GM12878 (cell line): ENCODE measurements around the gene SENP3. TPM values are rescaled to one million over a fixed set of nuclear protein-coding genes. Genes with fewer than 3 reads are reported as not detected.

Experiments used
- ATAC-seq: fragments of 200-7000 bp; cut with Tn5 transposase; 3 replicates; pipeline ENCODE4 v1.9.1; 2020; ENCODE audit warnings: mild to moderate bottlenecking, moderate library complexity
- BruUV-seq: library from RNA; stranded (reverse); fragments of 400-500 nt; replicated peaks from 2 replicates; lab custom pipeline; 2021; lab: Mats Ljungman, UMichigan
- CTCF ChIA-PET: fragments of 300-600 bp; sonication (Branson Sonifier 250); formaldehyde crosslinking; extraction: SDS; loops from one replicate; lab custom pipeline; 2021; ENCODE audit warnings: inconsistent platforms; lab: Yijun Ruan, JAX
- POLR2A ChIA-PET: fragments of 350-600 bp; formaldehyde crosslinking; extraction: SDS; loops from one replicate; lab custom pipeline; 2021; ENCODE audit warnings: inconsistent platforms; lab: Charles Lee
- RAD21 ChIA-PET: fragments of 300-600 bp; sonication (Branson Sonifier 250); formaldehyde crosslinking; loops from one replicate; lab custom pipeline; 2023; ENCODE audit warnings: antibody characterized with exemption; ENCODE audit not compliant: unreplicated experiment; lab: Charles Lee
- SMC1A ChIA-PET: fragments of 300-600 bp; sonication (Branson Sonifier 250); formaldehyde crosslinking; loops from one replicate; lab custom pipeline; 2023; ENCODE audit not compliant: unreplicated experiment, uncharacterized antibody; lab: Charles Lee
- DNase-seq: peaks from one replicate; pipeline ENCODE4 v3.0.0-alpha.2; 2011; ENCODE audit warnings: low read depth, low spot score
- FAIRE-seq: peaks from 3 replicates; lab custom pipeline; 2011; peaks lifted over from hg19 to GRCh38; lab: Jason Lieb, UNC
- H2AFZ ChIP-seq: 2 replicates; pipeline ENCODE4 v1.6.0; 2011; ENCODE audit warnings: low read depth, low read length, control low read depth; ENCODE audit not compliant: control insufficient read depth
- H3K27ac ChIP-seq: 2 replicates; pipeline ENCODE4 v1.5.1; 2011; ENCODE audit warnings: control low read depth; ENCODE audit not compliant: control insufficient read depth, insufficient read depth
- H3K27me3 ChIP-seq, 2 experiments: replicated peaks in 1 of 2; 2 replicates each; pipeline versions ENCODE4 v1.6.0 to v1.6.1; 2011; ENCODE audit warnings: low read length in 1 of 2; ENCODE audit not compliant: control insufficient read depth in 2 of 2, insufficient read depth in 2 of 2
- H3K36me3 ChIP-seq, 2 experiments: 2 replicates each; pipeline ENCODE4 v1.5.1; 2011; ENCODE audit warnings: low read length in 1 of 2; ENCODE audit not compliant: control insufficient read depth in 2 of 2, insufficient read depth in 2 of 2
- H3K4me1 ChIP-seq: 2 replicates; pipeline ENCODE4 v1.6.1; 2011; ENCODE audit warnings: mild to moderate bottlenecking, low read length, moderate library complexity, mixed read lengths; ENCODE audit not compliant: control insufficient read depth, insufficient read depth
- H3K4me2 ChIP-seq: 2 replicates; pipeline ENCODE4 v1.6.0; 2011; ENCODE audit warnings: control low read depth; ENCODE audit not compliant: control insufficient read depth, insufficient read depth
- H3K4me3 ChIP-seq: fragments of 200-600 bp; sonication (generic); 2 replicates; pipeline ENCODE4 v1.5.1; 2016
- H3K79me2 ChIP-seq: 2 replicates; pipeline ENCODE4 v1.6.0; 2011; ENCODE audit warnings: low read length; ENCODE audit not compliant: control insufficient read depth, insufficient read depth
- H3K9ac ChIP-seq: 2 replicates; pipeline ENCODE4 v1.8.0; 2011; ENCODE audit warnings: low read length, control low read depth, mixed read lengths; ENCODE audit not compliant: control insufficient read depth, insufficient read depth
- H3K9me3 ChIP-seq: replicated peaks from 3 replicates; pipeline ENCODE4 v1.5.1; 2011; ENCODE audit warnings: mild to moderate bottlenecking, low read length; ENCODE audit not compliant: control insufficient read depth, insufficient read depth
- H4K20me1 ChIP-seq: 2 replicates; pipeline ENCODE4 v1.6.0; 2011; ENCODE audit not compliant: control insufficient read depth, insufficient read depth
- BCL11A ChIP-seq: IDR thresholded peaks from 2 replicates; pipeline ENCODE4 v1.6.1; 2011; ENCODE audit warnings: low read depth, low read length
- BRCA1 ChIP-seq: IDR thresholded peaks from 2 replicates; pipeline ENCODE4 v1.6.1; 2011; ENCODE audit warnings: low read depth, low read length, improper control_type of control experiment
- FOS ChIP-seq: IDR thresholded peaks from 3 replicates; pipeline ENCODE4 v1.6.1; 2011; ENCODE audit warnings: borderline replicate concordance; ENCODE audit not compliant: insufficient read length; ENCODE audit errors: extremely low read depth
- HDAC2 ChIP-seq: fragments of 200-600 bp; sonication (generic); IDR thresholded peaks from 2 replicates; pipeline ENCODE4 v1.6.1; 2017
- IKZF2 ChIP-seq, 2 experiments: fragments of 450-650 bp; IDR thresholded peaks; 2 replicates each; pipeline ENCODE4 v1.6.1; 2017; ENCODE audit warnings: mild to moderate bottlenecking in 2 of 2, moderate library complexity in 2 of 2
- NFYB ChIP-seq: IDR thresholded peaks from 2 replicates; pipeline ENCODE4 v1.6.1; 2011; ENCODE audit warnings: low read depth, mild to moderate bottlenecking, low read length, improper control_type of control experiment, moderate library complexity; ENCODE audit not compliant: insufficient read depth
- SPI1 ChIP-seq: IDR thresholded peaks from 2 replicates; pipeline ENCODE4 v1.6.1; 2011; ENCODE audit warnings: low read depth, mild to moderate bottlenecking, low read length, moderate library complexity, borderline replicate concordance; ENCODE audit not compliant: insufficient read depth
- SREBF1 ChIP-seq: IDR thresholded peaks from 2 replicates; pipeline ENCODE4 v1.6.1; 2012; ENCODE audit warnings: mild to moderate bottlenecking, low read length
- SRF ChIP-seq, 2 experiments: IDR thresholded peaks; 2 replicates each; pipeline ENCODE4 v1.6.1; 2011; ENCODE audit warnings: low read depth in 2 of 2, low read length in 2 of 2, mild to moderate bottlenecking in 1 of 2, moderate library complexity in 1 of 2
- USF2 ChIP-seq: IDR thresholded peaks from 2 replicates; pipeline ENCODE4 v1.6.1; 2011; ENCODE audit warnings: low read depth, low read length, improper control_type of control experiment, borderline replicate concordance
- ZBTB11 ChIP-seq: fragments of 450-650 bp; formaldehyde crosslinking; IDR thresholded peaks from 2 replicates; pipeline ENCODE4 v1.5.0; 2022; ENCODE audit warnings: mild to moderate bottlenecking, missing genetic modification characterization
- WGBS: methylation state at CpG from one replicate; pipeline ENCODE4 v1.1.6; 2016; ENCODE audit warnings: low lambda C conversion rate; ENCODE audit not compliant: insufficient replicate concordance, insufficient coverage; ENCODE audit errors: missing lambda C conversion rate; 5-methylcytosine and 5-hydroxymethylcytosine counted together
- in situ Hi-C: fragments of 300-500 bp; cut with MboI; formaldehyde crosslinking; loops from 9 replicates; pipeline ENCODE4 v1.14.3; 2018; ENCODE audit warnings: mixed read lengths
- intact Hi-C: fragments of 100-400 bp; cut with micrococcal nuclease; formaldehyde crosslinking; loops from one replicate; pipeline ENCODE4 v1.14.2; 2022; ENCODE audit not compliant: unreplicated experiment
- polyA plus RNA-seq, 11 experiments: library from polyadenylated mRNA; depleted of rRNA in 4 of 11; unstranded in 6 of 11; stranded (reverse) in 5 of 11; fragments of >200 nt; fragmentation: Nextera tagmentation in 4 of 11; fragmentation: Illumina TruSeq in 1 of 11; extraction: Ambion mirVana in 4 of 11; extraction: Trizol in 1 of 11; gene quantifications; 1 replicate in 1 of 11; 2 replicates in 10 of 11; pipeline versions ENCODE4 v1.2.1 to v1.2.3, GENCODE V29; 2011 to 2016; ENCODE audit warnings: inconsistent platforms in 2 of 11, missing spikeins in 2 of 11, low read depth in 1 of 11
- total RNA-seq, 4 experiments: library from RNA; depleted of rRNA in 3 of 4; stranded (reverse); fragments of >200 nt in 3 of 4; fragmentation: Illumina TruSeq in 1 of 4; extraction: Trizol in 1 of 4; gene quantifications; 2 replicates each; pipeline versions ENCODE4 v1.2.1 to v1.2.3, GENCODE V29; 2013 to 2021

The SENP3 gene
- total and polyA plus RNA-seq, 10 of the 15 experiments (the other 5 are each of a cell fraction or from before 2014, with no cell fraction given) = 1.8 to 113 (median 72.3) TPM

- Histone ChIP-seq H2AFZ (no peak overlapping the region), H3K27ac (no peak overlapping the region), H3K36me3 (peaks cover 0 to 7% of the 10 kb centered on the region in 2 experiments; a peak in 1 of 4 replicates), H3K27me3 (no peaks in the 10 kb centered on the region), H3K4me2 (no peak overlapping the region), H3K4me3 (no peak overlapping the region), H4K20me1 (no peaks in the 10 kb centered on the region; the same call in 1 of the 2 replicates), H3K9me3 (no peaks in the 10 kb centered on the region), H3K79me2 (peaks cover 31% of the 10 kb centered on the region), H3K9ac (no peak overlapping the region), H3K4me1 (peaks cover 4% of the 10 kb centered on the region; the same call in 1 of the 2 replicates)
- ChIA-PET SMC1A (interaction anchor here (1.2 to 2.9 kb wide), 4 partner anchors 17 to 37 kb away, joined by 3 to 12 read pairs (median 3); partner anchors contain the start of genes MPDU1 and SAT2), POLR2A (interaction anchor here (0.6 to 2.6 kb wide), 3 partner anchors 17 to 553 kb away, joined by 5 to 8 read pairs (median 7); partner anchors contain the start of gene SAT2), CTCF (interaction anchor here (1.0 to 3.6 kb wide), 4 partner anchors 22 to 77 kb away, joined by 3 to 18 read pairs (median 4); partner anchors contain the start of genes MPDU1, TP53 and WRAP53), RAD21 (no interaction called here)
- TSS peak; percentile 6 for BruUV-seq
- intact Hi-C loops = loop anchor here (5.0 kb wide), 1 partner anchor 77 kb away; the partner anchor contains the start of genes TP53 and WRAP53
- no peak for DNase-seq
- ATAC-seq = no peak
- TF ChIP-seq SPI1 = no peak
- TF ChIP-seq BCL11A = no peak
- no peak for TF ChIP-seq SRF (IDR thresholded peaks at IDR 0.05; ENCODE audit: low read depth in 2 of 2, low read length in 2 of 2)
- TF ChIP-seq HDAC2 = no peak
- no peak for TF ChIP-seq NFYB
- TF ChIP-seq ZBTB11 (CRISPR knock-in tag) = no peak
- no peak for TF ChIP-seq IKZF2 (IDR thresholded peaks at IDR 0.05)
- TF ChIP-seq USF2 = no peak
- TF ChIP-seq BRCA1 = no peak
- no peak for TF ChIP-seq SREBF1
- no peak for TF ChIP-seq FOS
- in situ Hi-C loops = no loop called here
- FAIRE-seq = no peak
- WGBS = 93% methylated on average over 2 of the region's 2 CpGs
These were observed 48.9 kb downstream of the SENP3 start for GRCh38 chr17:7610641-7611040.
